GM18858 (cell line): ENCODE measurements around the gene LLCFC1.
"Not testable (repeated sequence)": the region's sequence is repeated elsewhere in the genome, so short reads cannot be mapped to it uniquely, and the experiment has no call there.

Experiments used
- ATAC-seq: cut with Tn5 transposase; IDR thresholded peaks from one replicate; pipeline ENCODE4 v1.9.1; 2021; ENCODE audit not compliant: unreplicated experiment

Gene LLCFC1

GRCh38 chr7:142941541-142941940 is 2.3 kb downstream of the LLCFC1 start:
- ATAC-seq, result no peak

GRCh38 chr7:142942746-142943145 is 3.5 kb downstream of the LLCFC1 start:
- no peak for ATAC-seq

- ATAC-seq, result no peak
Measured at GRCh38 chr7:142943706-142944268, 4.5 kb downstream of the LLCFC1 start.

- no peak for ATAC-seq
Measured at GRCh38 chr7:142945001-142945400, 5.7 kb downstream of the LLCFC1 start.

- ATAC-seq, result no peak
Measured at GRCh38 chr7:142948603-142949002, 9.3 kb downstream of the LLCFC1 start.

GRCh38 chr7:142950235-142950634 is 11.0 kb downstream of the LLCFC1 start:
- no peak for ATAC-seq

- no peak for ATAC-seq
Measured at GRCh38 chr7:142954680-142955268, 15.5 kb downstream of the LLCFC1 start.

GRCh38 chr7:142956951-142957623 is 17.8 kb downstream of the LLCFC1 start:
- ATAC-seq, result no peak

- ATAC-seq, result no peak
Measured at GRCh38 chr7:142957723-142958122, 18.4 kb downstream of the LLCFC1 start.

GRCh38 chr7:142959202-142959601 is 19.9 kb downstream of the LLCFC1 start:
- no peak for ATAC-seq

GRCh38 chr7:142960955-142961512 is 21.8 kb downstream of the LLCFC1 start:
- no peak for ATAC-seq

- no peak for ATAC-seq
Measured at GRCh38 chr7:142961595-142961972, 22.3 kb downstream of the LLCFC1 start.

GRCh38 chr7:142961973-142962926 is 23.0 kb downstream of the LLCFC1 start, which contains the start of gene KEL:
Gene KEL, minus strand, starts transcription at chr7:142962363. Its CDS starts 157 bp downstream, at chr7:142962206.
- no peak for ATAC-seq

GRCh38 chr7:142962991-142963390 is 23.7 kb downstream of the LLCFC1 start:
- ATAC-seq, result no peak

- ATAC-seq, result no peak
Measured at GRCh38 chr7:142963993-142964392, 24.7 kb downstream of the LLCFC1 start.

- no peak for ATAC-seq
Measured at GRCh38 chr7:142964502-142965246, 25.4 kb downstream of the LLCFC1 start.

- ATAC-seq, result no peak
Measured at GRCh38 chr7:142968229-142968628, 28.9 kb downstream of the LLCFC1 start.

GRCh38 chr7:142969183-142969582 is 29.9 kb downstream of the LLCFC1 start:
- ATAC-seq, result no peak

GRCh38 chr7:142974626-142975025 is 35.3 kb downstream of the LLCFC1 start:
- ATAC-seq, result no peak

GRCh38 chr7:142978402-142978801 is 39.1 kb downstream of the LLCFC1 start:
- not testable (repeated sequence) for ATAC-seq
